ENCODE results near the gene NRP1. TPM values are rescaled to one million over a fixed set of nuclear protein-coding genes. Genes with fewer than 3 reads are reported as not detected.

Gene NRP1
- total RNA-seq, 2 donors from 2014 or later: 11.7 to 18.4 TPM

- Histone ChIP-seq H3K9ac (ENCODE audit: low read depth in 2 of 2, low read length in 2 of 2) (no peak overlapping the region), H3K4me3 (no peak overlapping the region), H3K4me1 (no peaks in the 10 kb centered on the region), H3K27me3 (no peaks in the 10 kb centered on the region), H3K27ac (no peak overlapping the region), H3K36me3 (no peaks in the 10 kb centered on the region), H3K9me3 (no peaks in the 10 kb centered on the region)
- intact Hi-C loops (cut with DNase I): no loop called here
- DNase-seq: no peak
- TF ChIP-seq, protein P1, sequence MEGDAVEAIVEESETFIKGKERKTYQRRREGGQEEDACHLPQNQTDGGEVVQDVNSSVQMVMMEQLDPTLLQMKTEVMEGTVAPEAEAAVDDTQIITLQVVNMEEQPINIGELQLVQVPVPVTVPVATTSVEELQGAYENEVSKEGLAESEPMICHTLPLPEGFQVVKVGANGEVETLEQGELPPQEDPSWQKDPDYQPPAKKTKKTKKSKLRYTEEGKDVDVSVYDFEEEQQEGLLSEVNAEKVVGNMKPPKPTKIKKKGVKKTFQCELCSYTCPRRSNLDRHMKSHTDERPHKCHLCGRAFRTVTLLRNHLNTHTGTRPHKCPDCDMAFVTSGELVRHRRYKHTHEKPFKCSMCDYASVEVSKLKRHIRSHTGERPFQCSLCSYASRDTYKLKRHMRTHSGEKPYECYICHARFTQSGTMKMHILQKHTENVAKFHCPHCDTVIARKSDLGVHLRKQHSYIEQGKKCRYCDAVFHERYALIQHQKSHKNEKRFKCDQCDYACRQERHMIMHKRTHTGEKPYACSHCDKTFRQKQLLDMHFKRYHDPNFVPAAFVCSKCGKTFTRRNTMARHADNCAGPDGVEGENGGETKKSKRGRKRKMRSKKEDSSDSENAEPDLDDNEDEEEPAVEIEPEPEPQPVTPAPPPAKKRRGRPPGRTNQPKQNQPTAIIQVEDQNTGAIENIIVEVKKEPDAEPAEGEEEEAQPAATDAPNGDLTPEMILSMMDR (IDR thresholded peaks at IDR 0.05): no peak
These were observed 75.5 kb downstream of the NRP1 start for GRCh38 chr10:33258967-33259366.

DNA sequence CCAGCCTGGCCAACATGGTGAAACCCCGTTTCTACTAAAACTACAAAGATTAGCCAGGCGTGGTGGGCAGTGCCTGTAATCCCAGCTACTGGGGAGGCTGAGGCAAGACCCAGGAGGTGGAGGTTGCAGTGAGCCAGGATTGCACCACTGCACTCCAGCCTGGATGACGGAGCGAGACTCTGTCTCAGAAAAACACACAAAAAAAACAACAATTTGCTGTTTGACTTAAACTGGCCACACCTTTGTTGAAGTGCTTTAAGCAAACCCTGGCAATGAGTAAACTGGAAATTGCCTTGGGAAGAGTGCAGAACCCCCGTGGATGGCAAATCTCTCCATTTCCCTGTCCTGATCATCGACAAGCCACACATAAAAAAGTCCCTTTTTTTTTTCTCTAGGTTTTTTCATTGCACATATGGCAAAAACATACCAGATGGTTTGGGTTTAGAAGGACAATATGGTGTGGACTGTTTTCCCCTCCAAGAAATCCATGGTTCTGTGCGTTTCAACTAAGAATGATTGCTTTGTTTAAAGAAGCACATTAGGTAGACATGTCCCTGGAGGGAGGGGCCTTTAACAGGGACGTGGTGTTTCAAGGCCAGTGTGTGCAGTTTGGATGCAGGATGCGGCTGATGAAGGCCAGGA, 76.9 kb downstream of the NRP1 start:
- Histone ChIP-seq H3K4me1 (no peaks in the 10 kb centered on the region), H3K36me3 (no peaks in the 10 kb centered on the region), H3K9ac (ENCODE audit: low read depth in 2 of 2, low read length in 2 of 2) (no peak overlapping the region), H3K27ac (no peak overlapping the region), H3K27me3 (no peaks in the 10 kb centered on the region), H3K9me3 (no peaks in the 10 kb centered on the region), H3K4me3 (no peak overlapping the region)
- intact Hi-C loops (cut with DNase I): no loop called here
- DNase-seq: no peak
- TF ChIP-seq, protein P1 (IDR thresholded peaks at IDR 0.05): no peak

GRCh38 chr10:33256458-33256857, 78.0 kb downstream of the NRP1 start:
- no peak overlapping the region for H3K9ac ChIP-seq (ENCODE audit: low read depth in 2 of 2, low read length in 2 of 2)
- H3K27me3 ChIP-seq: no peaks in the 10 kb centered on the region
- DNase-seq: no peak
- H3K9me3 ChIP-seq: no peaks in the 10 kb centered on the region
- H3K4me1 ChIP-seq: no peaks in the 10 kb centered on the region
- TF ChIP-seq, protein P1 (IDR thresholded peaks at IDR 0.05): no peak
- no peaks in the 10 kb centered on the region for H3K36me3 ChIP-seq
- no peak overlapping the region for H3K4me3 ChIP-seq
- H3K27ac ChIP-seq: no peak overlapping the region
- intact Hi-C loops (cut with DNase I): no loop called here

GRCh38 chr10:33254556-33255160, 79.8 kb downstream of the NRP1 start:
- Histone ChIP-seq H3K27ac (no peak overlapping the region), H3K4me3 (no peak overlapping the region), H3K9ac (ENCODE audit: low read depth in 2 of 2, low read length in 2 of 2) (no peak overlapping the region), H3K9me3 (no peaks in the 10 kb centered on the region), H3K36me3 (no peaks in the 10 kb centered on the region), H3K4me1 (no peaks in the 10 kb centered on the region), H3K27me3 (no peaks in the 10 kb centered on the region)
- TF ChIP-seq, protein P1 (IDR thresholded peaks at IDR 0.05): no peak
- intact Hi-C loops (cut with DNase I): no loop called here
- no peak for DNase-seq

DNA sequence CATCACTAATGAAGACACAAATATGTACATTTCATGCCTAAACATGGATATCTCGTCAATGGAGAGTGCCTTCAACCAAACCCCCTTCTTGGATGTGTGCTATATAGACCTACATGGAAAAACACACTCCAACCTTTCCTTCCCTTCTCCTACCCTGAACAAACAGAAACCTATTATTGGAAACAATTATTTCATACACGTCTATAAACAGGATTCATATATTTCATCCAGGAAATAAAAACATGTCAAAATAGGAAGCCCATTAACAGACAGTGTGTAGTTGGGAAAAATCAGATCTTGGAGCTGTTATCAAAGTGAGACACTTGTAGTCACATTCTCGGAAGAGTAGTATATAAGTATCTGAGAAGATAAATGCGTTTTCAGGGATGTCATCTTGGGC, 81.1 kb downstream of the NRP1 start:
- intact Hi-C loops (cut with DNase I): no loop called here
- Histone ChIP-seq H3K4me3 (no peak overlapping the region), H3K27ac (no peak overlapping the region), H3K9me3 (no peaks in the 10 kb centered on the region), H3K27me3 (no peaks in the 10 kb centered on the region), H3K9ac (ENCODE audit: low read depth in 2 of 2, low read length in 2 of 2) (no peak overlapping the region), H3K36me3 (no peaks in the 10 kb centered on the region), H3K4me1 (no peaks in the 10 kb centered on the region)
- no peak for DNase-seq
- TF ChIP-seq, protein P1 (IDR thresholded peaks at IDR 0.05): no peak

All from colonic mucosa (tissue), 4 donors.